Loucy (cell line): ENCODE measurements around the gene PRR20A.
"Not testable (repeated sequence)": the region's sequence is repeated elsewhere in the genome, so short reads cannot be mapped to it uniquely, and the experiment has no call there.

Source experiments
- H2AFZ ChIP-seq: fragments of 200-600 bp; sonication (generic); 2 replicates; pipeline ENCODE4 v1.6.0; 2016; ENCODE audit warnings: antibody characterized with exemption, mild to moderate bottlenecking, low read length, moderate library complexity
- H3F3A ChIP-seq: fragments of 200-600 bp; 2 replicates; pipeline ENCODE4 v1.6.0; 2016; ENCODE audit warnings: antibody characterized with exemption, low read depth, mild to moderate bottlenecking
- H3K27me3 ChIP-seq: fragments of 200-600 bp; sonication (generic); 2 replicates; pipeline ENCODE4 v1.6.1; 2014; ENCODE audit warnings: low read length, mild to moderate bottlenecking; ENCODE audit not compliant: insufficient read depth, poor library complexity, severe bottlenecking
- H3K36me3 ChIP-seq: fragments of 200-600 bp; sonication (generic); 2 replicates; pipeline ENCODE4 v1.6.1; 2016; ENCODE audit warnings: low read length; ENCODE audit not compliant: insufficient read depth
- H3K4me1 ChIP-seq: fragments of 200-600 bp; sonication (generic); 2 replicates; pipeline ENCODE4 v1.5.1; 2014; ENCODE audit warnings: low read length, mild to moderate bottlenecking; ENCODE audit not compliant: insufficient read depth, poor library complexity, severe bottlenecking
- H3K4me2 ChIP-seq: fragments of 200-600 bp; sonication (generic); 2 replicates; pipeline ENCODE4 v1.6.0; 2014; ENCODE audit warnings: antibody characterized with exemption, low read length, low read depth, mild to moderate bottlenecking; ENCODE audit not compliant: poor library complexity, severe bottlenecking
- H3K4me3 ChIP-seq: fragments of 200-600 bp; sonication (generic); 2 replicates; pipeline ENCODE4 v1.5.1; 2014; ENCODE audit warnings: low read length, mild to moderate bottlenecking, mixed read lengths; ENCODE audit not compliant: poor library complexity, severe bottlenecking
- H3K79me2 ChIP-seq: fragments of 200-600 bp; sonication (generic); 2 replicates; pipeline ENCODE4 v1.6.1; 2014; ENCODE audit warnings: low read length; ENCODE audit not compliant: insufficient read depth
- H3K9ac ChIP-seq: fragments of 200-600 bp; sonication (generic); 2 replicates; pipeline ENCODE4 v1.6.0; 2014; ENCODE audit warnings: mild to moderate bottlenecking, low read depth, low read length, moderate library complexity; ENCODE audit not compliant: poor library complexity, severe bottlenecking
- H3K9me2 ChIP-seq: fragments of 200-600 bp; sonication (generic); replicated peaks from 2 replicates; pipeline ENCODE4 v1.6.1; 2016; ENCODE audit warnings: low read depth, low read length, mixed read lengths
- H3K9me3 ChIP-seq: fragments of 200-600 bp; sonication (generic); 2 replicates; pipeline ENCODE4 v1.6.1; 2014; ENCODE audit warnings: mild to moderate bottlenecking, antibody characterized with exemption, low read length, low read depth; ENCODE audit not compliant: insufficient read depth
- H4K20me1 ChIP-seq: fragments of 200-600 bp; sonication (generic); 2 replicates; pipeline ENCODE4 v1.6.0; 2014; ENCODE audit warnings: antibody characterized with exemption, low read length, mild to moderate bottlenecking; ENCODE audit not compliant: insufficient read depth, poor library complexity, severe bottlenecking
- CTCF ChIP-seq: fragments of 200-600 bp; sonication (generic); conservative IDR thresholded peaks from 2 replicates; pipeline ENCODE4 v1.5.1; 2014; ENCODE audit warnings: mild to moderate bottlenecking, antibody characterized with exemption, low read length
- EZH2phosphoT487 ChIP-seq: fragments of 200-600 bp; IDR thresholded peaks from 2 replicates; pipeline ENCODE4 v1.6.1; 2018; ENCODE audit warnings: antibody characterized with exemption, mild to moderate bottlenecking, moderate library complexity, borderline replicate concordance

The PRR20A gene

GRCh38 chr13:57136093-57136492 is 4.6 kb upstream of the PRR20A start:
- no peaks in the 10 kb centered on the region for H3K36me3 ChIP-seq
- TF ChIP-seq EZH2phosphoT487 (no peak), CTCF (no peak)
- no peak overlapping the region for H3K4me3 ChIP-seq
- no peaks in the 10 kb centered on the region for H4K20me1 ChIP-seq
- no peak overlapping the region for H3K4me2 ChIP-seq
- no peaks in the 10 kb centered on the region for H3K4me1 ChIP-seq
- no peaks in the 10 kb centered on the region for H3F3A ChIP-seq
- no peaks in the 10 kb centered on the region for H3K9me2 ChIP-seq
- no peaks in the 10 kb centered on the region for H3K27me3 ChIP-seq
- no peak overlapping the region for H2AFZ ChIP-seq
- H3K79me2 ChIP-seq: no peaks in the 10 kb centered on the region
- no peak overlapping the region for H3K9ac ChIP-seq
- H3K9me3 ChIP-seq: no peaks in the 10 kb centered on the region

GRCh38 chr13:57137585-57137984 is 3.1 kb upstream of the PRR20A start:
- no peaks in the 10 kb centered on the region for H3K4me1 ChIP-seq
- no peak overlapping the region for H2AFZ ChIP-seq
- no peaks in the 10 kb centered on the region for H3K9me2 ChIP-seq
- H3K79me2 ChIP-seq: no peaks in the 10 kb centered on the region
- no peaks in the 10 kb centered on the region for H3K27me3 ChIP-seq
- TF ChIP-seq EZH2phosphoT487 (no peak), CTCF (no peak)
- H3F3A ChIP-seq: no peaks in the 10 kb centered on the region
- no peak overlapping the region for H3K4me3 ChIP-seq
- no peaks in the 10 kb centered on the region for H3K9me3 ChIP-seq
- no peaks in the 10 kb centered on the region for H4K20me1 ChIP-seq
- H3K4me2 ChIP-seq: no peak overlapping the region
- no peak overlapping the region for H3K9ac ChIP-seq
- no peaks in the 10 kb centered on the region for H3K36me3 ChIP-seq

GRCh38 chr13:57138988-57139387 is 1.7 kb upstream of the PRR20A start:
- Histone ChIP-seq H3K27me3 (no peaks in the 10 kb centered on the region), H3F3A (no peaks in the 10 kb centered on the region), H3K4me3 (no peak overlapping the region), H3K4me2 (no peak overlapping the region), H2AFZ (no peak overlapping the region), H3K9me2 (no peaks in the 10 kb centered on the region), H4K20me1 (no peaks in the 10 kb centered on the region), H3K9me3 (no peaks in the 10 kb centered on the region), H3K36me3 (no peaks in the 10 kb centered on the region), H3K9ac (no peak overlapping the region), H3K79me2 (no peaks in the 10 kb centered on the region), H3K4me1 (no peaks in the 10 kb centered on the region)
- TF ChIP-seq EZH2phosphoT487: no peak
- TF ChIP-seq CTCF: no peak

- not testable (repeated sequence) for H4K20me1 ChIP-seq, H3F3A ChIP-seq, H3K4me1 ChIP-seq, H3K4me2 ChIP-seq, H3K9me2 ChIP-seq, H3K79me2 ChIP-seq, H3K9me3 ChIP-seq, H2AFZ ChIP-seq, H3K36me3 ChIP-seq, H3K4me3 ChIP-seq, H3K27me3 ChIP-seq, H3K9ac ChIP-seq
Observed at GRCh38 chr13:57139781-57140180, 937 bp upstream of the PRR20A start.

- not testable (repeated sequence) for H3K9me2 ChIP-seq, H3K36me3 ChIP-seq, H3K4me2 ChIP-seq, H3K9ac ChIP-seq, H2AFZ ChIP-seq, H3F3A ChIP-seq, H3K79me2 ChIP-seq, H3K4me1 ChIP-seq, H3K9me3 ChIP-seq, H3K27me3 ChIP-seq, H3K4me3 ChIP-seq, H4K20me1 ChIP-seq
Observed at GRCh38 chr13:57147188-57147587, 6.5 kb downstream of the PRR20A start, which contains the start of gene PRR20B. Gene PRR20B (plus strand): TSS chr13:57147488. CDS start chr13:57147875, 387 bp downstream.
